H9 (cell line): ENCODE data around the gene C1orf21. TPM values are rescaled to one million over a fixed set of nuclear protein-coding genes. Genes with fewer than 3 reads are reported as not detected.

Experiments used
- DNase-seq: peaks from one replicate; pipeline ENCODE4 v3.0.0-alpha.2; 2017
- H2AFZ ChIP-seq: one replicate; pipeline ENCODE4 v1.6.1; 2013; ENCODE audit warnings: mild to moderate bottlenecking, low read length, control low read depth, moderate library complexity
- H2AK5ac ChIP-seq: 2 replicates; pipeline ENCODE4 v1.6.1; 2013; ENCODE audit warnings: low read length, control low read depth, mixed read lengths; ENCODE audit not compliant: insufficient read length
- H2BK120ac ChIP-seq: one replicate; pipeline ENCODE4 v1.6.1; 2013; ENCODE audit warnings: low read depth, mild to moderate bottlenecking, low read length, control low read depth, inconsistent platforms; ENCODE audit not compliant: poor library complexity, severe bottlenecking
- H2BK12ac ChIP-seq: 2 replicates; pipeline ENCODE4 v1.6.1; 2013; ENCODE audit warnings: low read length, control low read depth, mixed read lengths, low read depth; ENCODE audit not compliant: insufficient read length
- H2BK15ac ChIP-seq: 2 replicates; pipeline ENCODE4 v1.6.1; 2013; ENCODE audit warnings: low read depth, low read length, control low read depth
- H2BK20ac ChIP-seq: one replicate; pipeline ENCODE4 v1.6.1; 2013; ENCODE audit warnings: low read depth, mild to moderate bottlenecking, low read length, control low read depth, inconsistent platforms; ENCODE audit not compliant: poor library complexity, severe bottlenecking
- H2BK5ac ChIP-seq: 2 replicates; pipeline ENCODE4 v1.6.1; 2013; ENCODE audit warnings: low read length, control low read depth, mixed read lengths; ENCODE audit not compliant: insufficient read length
- H3K14ac ChIP-seq: 2 replicates; pipeline ENCODE4 v1.6.1; 2013; ENCODE audit warnings: low read length, control low read depth; ENCODE audit not compliant: insufficient read depth
- H3K18ac ChIP-seq: 2 replicates; pipeline ENCODE4 v1.6.1; 2013; ENCODE audit warnings: low read depth, mild to moderate bottlenecking, mixed read lengths, low read length, control low read depth; ENCODE audit not compliant: insufficient read length
- H3K23ac ChIP-seq: 2 replicates; pipeline ENCODE4 v1.6.1; 2013; ENCODE audit warnings: low read length, control low read depth, mixed read lengths, low read depth; ENCODE audit not compliant: insufficient read length
- H3K23me2 ChIP-seq: 2 replicates; pipeline ENCODE4 v1.6.1; 2013; ENCODE audit warnings: low read depth, mild to moderate bottlenecking, mixed read lengths, low read length, control low read depth; ENCODE audit not compliant: insufficient read length, poor library complexity, severe bottlenecking
- H3K27ac ChIP-seq: 2 replicates; pipeline ENCODE4 v1.5.1; 2013; ENCODE audit warnings: low read length, control low read depth, mixed read lengths, low read depth; ENCODE audit not compliant: insufficient read length
- H3K27me3 ChIP-seq: 2 replicates; pipeline ENCODE4 v1.6.1; 2013; ENCODE audit warnings: low read length, control low read depth, inconsistent platforms; ENCODE audit not compliant: insufficient read depth
- H3K4ac ChIP-seq: 2 replicates; pipeline ENCODE4 v1.6.1; 2013; ENCODE audit warnings: low read depth, mild to moderate bottlenecking, control low read depth, inconsistent platforms, low read length, moderate library complexity
- H3K4me1 ChIP-seq: 2 replicates; pipeline ENCODE4 v1.6.1; 2013; ENCODE audit warnings: low read length, control low read depth, inconsistent platforms; ENCODE audit not compliant: insufficient read depth
- H3K4me2 ChIP-seq: 2 replicates; pipeline ENCODE4 v1.6.1; 2013; ENCODE audit warnings: low read length, control low read depth, mixed read lengths; ENCODE audit not compliant: insufficient read length, insufficient read depth
- H3K56ac ChIP-seq: 2 replicates; pipeline ENCODE4 v1.6.1; 2013; ENCODE audit warnings: low read depth, mild to moderate bottlenecking, mixed read lengths, low read length, control low read depth; ENCODE audit not compliant: insufficient read length
- H3K79me1 ChIP-seq: 2 replicates; pipeline ENCODE4 v1.6.1; 2013; ENCODE audit warnings: low read depth, mild to moderate bottlenecking, moderate library complexity, low read length, control low read depth, inconsistent platforms; ENCODE audit not compliant: insufficient read depth, poor library complexity, severe bottlenecking
- H3K79me2 ChIP-seq: 2 replicates; pipeline ENCODE4 v1.6.1; 2013; ENCODE audit warnings: low read length, control low read depth, inconsistent platforms; ENCODE audit not compliant: insufficient read depth
- H3K9ac ChIP-seq: 2 replicates; pipeline ENCODE4 v1.6.1; 2013; ENCODE audit warnings: low read length, control low read depth, mixed read lengths; ENCODE audit not compliant: insufficient read length; ENCODE audit errors: extremely low read depth
- H3K9me3 ChIP-seq: one replicate; pipeline ENCODE4 v1.6.1; 2013; ENCODE audit warnings: low read depth, low read length, inconsistent platforms; ENCODE audit not compliant: control insufficient read depth
- H3T11ph ChIP-seq: one replicate; pipeline ENCODE4 v1.6.1; 2013; ENCODE audit warnings: mild to moderate bottlenecking, low read length, control low read depth, inconsistent platforms
- H4K20me1 ChIP-seq: one replicate; pipeline ENCODE4 v1.6.1; 2013; ENCODE audit not compliant: control insufficient read depth, insufficient read length, insufficient read depth
- H4K5ac ChIP-seq: 2 replicates; pipeline ENCODE4 v1.6.1; 2013; ENCODE audit warnings: low read depth, mild to moderate bottlenecking, mixed read lengths, low read length, control low read depth; ENCODE audit not compliant: insufficient read length
- H4K8ac ChIP-seq: replicated peaks from 2 replicates; pipeline ENCODE4 v1.6.1; 2013; ENCODE audit warnings: low read length, control low read depth, mixed read lengths, low read depth; ENCODE audit not compliant: insufficient read length
- H4K91ac ChIP-seq: 2 replicates; pipeline ENCODE4 v1.6.1; 2013; ENCODE audit warnings: low read depth, mild to moderate bottlenecking, moderate library complexity, mixed read lengths, low read length, control low read depth; ENCODE audit not compliant: insufficient read length
- H3K27ac Mint-ChIP-seq, 3 experiments: 2 replicates in 2 of 3; 3 replicates in 1 of 3; pipeline ENCODE4 v1.8.0; 2020 to 2021; ENCODE audit warnings: mixed read lengths in 3 of 3, mild to moderate bottlenecking in 1 of 3, moderate library complexity in 1 of 3
- H3K27me3 Mint-ChIP-seq: 2 replicates; pipeline ENCODE4 v1.8.0; 2021; ENCODE audit warnings: low read depth, mild to moderate bottlenecking, moderate library complexity, mixed read lengths
- H3K36me3 Mint-ChIP-seq, 3 experiments: 2 replicates in 2 of 3; 3 replicates in 1 of 3; pipeline ENCODE4 v1.8.0; 2020 to 2021; ENCODE audit warnings: low read depth in 3 of 3, mixed read lengths in 3 of 3; ENCODE audit not compliant: insufficient read depth in 1 of 3
- H3K4me1 Mint-ChIP-seq, 2 experiments: 2 replicates each; pipeline ENCODE4 v1.8.0; 2020; ENCODE audit warnings: mixed read lengths in 2 of 2
- H3K4me3 Mint-ChIP-seq, 2 experiments: 2 replicates in 1 of 2; 3 replicates in 1 of 2; pipeline ENCODE4 v1.8.0; 2020 to 2021; ENCODE audit warnings: mild to moderate bottlenecking in 2 of 2, mixed read lengths in 2 of 2, moderate library complexity in 1 of 2
- H3K9me3 Mint-ChIP-seq, 2 experiments: 2 replicates in 1 of 2; 3 replicates in 1 of 2; pipeline ENCODE4 v1.8.0; 2020; ENCODE audit warnings: mild to moderate bottlenecking in 2 of 2, mixed read lengths in 2 of 2, moderate library complexity in 1 of 2
- whole genome bisulfite sequencing: extraction: QIAGEN DNeasy Blood & Tissue Kit; methylation state at CpG from one replicate; pipeline ENCODE4 v1.1.7; 2013; ENCODE audit warnings: missing lambda C conversion rate, low lambda C conversion rate, mixed read lengths; ENCODE audit not compliant: insufficient read length; ENCODE audit errors: extremely low coverage; 5-methylcytosine and 5-hydroxymethylcytosine counted together
- total RNA-seq: library from RNA; stranded (reverse); gene quantifications from 2 replicates; pipeline ENCODE4 v1.2.1, GENCODE V29; 2021
- TF ChIP-seq, protein P1 (sequence below): fragments of 200-600 bp; sonication (generic); conservative IDR thresholded peaks from 3 replicates; pipeline ENCODE4 v1.8.0; 2021; ENCODE audit warnings: antibody characterized with exemption, mild to moderate bottlenecking

C1orf21 gene
- total RNA-seq, 1 experiment from 2014 or later: 36.0 TPM

- Histone ChIP-seq H3K4ac (no peak overlapping the region), H3K18ac (no peak overlapping the region), H3K9me3 (no peaks in the 10 kb centered on the region), H3K27ac (no peak overlapping the region), H2BK5ac (no peak overlapping the region), H4K91ac (no peak overlapping the region), H3K9ac (no peak overlapping the region), H2BK120ac (no peak overlapping the region), H3K23ac (no peak overlapping the region), H4K8ac (no peak overlapping the region), H3K4me1 (no peaks in the 10 kb centered on the region), H2AK5ac (no peak overlapping the region), H2BK20ac (no peak overlapping the region), H3K79me1 (no peaks in the 10 kb centered on the region), H3K27me3 (no peaks in the 10 kb centered on the region), H4K20me1 (no peaks in the 10 kb centered on the region), H3T11ph (no peak overlapping the region), H2AFZ (no peak overlapping the region), H2BK15ac (no peak overlapping the region), H3K4me2 (no peak overlapping the region), H3K79me2 (no peaks in the 10 kb centered on the region), H3K56ac (no peak overlapping the region), H3K23me2 (no peaks in the 10 kb centered on the region), H4K5ac (no peak overlapping the region), H3K14ac (no peak overlapping the region), H2BK12ac (no peak overlapping the region)
- Mint-ChIP-seq H3K36me3 (peaks cover 6 to 24% (median 13%) of the 10 kb centered on the region in 3 experiments), H3K27ac (no peak overlapping the region), H3K4me3 (no peak overlapping the region), H3K9me3 (peaks cover 0 to under 1% of the 10 kb centered on the region in 2 experiments; a peak in 2 of 5 replicates), H3K4me1 (peaks cover 6 to 11% of the 10 kb centered on the region in 2 experiments; a peak in 3 of 4 replicates), H3K27me3 (no peaks in the 10 kb centered on the region)
- no CpG with 5 or more reads among the region's 1 CpG for WGBS
- TF ChIP-seq, protein P1, sequence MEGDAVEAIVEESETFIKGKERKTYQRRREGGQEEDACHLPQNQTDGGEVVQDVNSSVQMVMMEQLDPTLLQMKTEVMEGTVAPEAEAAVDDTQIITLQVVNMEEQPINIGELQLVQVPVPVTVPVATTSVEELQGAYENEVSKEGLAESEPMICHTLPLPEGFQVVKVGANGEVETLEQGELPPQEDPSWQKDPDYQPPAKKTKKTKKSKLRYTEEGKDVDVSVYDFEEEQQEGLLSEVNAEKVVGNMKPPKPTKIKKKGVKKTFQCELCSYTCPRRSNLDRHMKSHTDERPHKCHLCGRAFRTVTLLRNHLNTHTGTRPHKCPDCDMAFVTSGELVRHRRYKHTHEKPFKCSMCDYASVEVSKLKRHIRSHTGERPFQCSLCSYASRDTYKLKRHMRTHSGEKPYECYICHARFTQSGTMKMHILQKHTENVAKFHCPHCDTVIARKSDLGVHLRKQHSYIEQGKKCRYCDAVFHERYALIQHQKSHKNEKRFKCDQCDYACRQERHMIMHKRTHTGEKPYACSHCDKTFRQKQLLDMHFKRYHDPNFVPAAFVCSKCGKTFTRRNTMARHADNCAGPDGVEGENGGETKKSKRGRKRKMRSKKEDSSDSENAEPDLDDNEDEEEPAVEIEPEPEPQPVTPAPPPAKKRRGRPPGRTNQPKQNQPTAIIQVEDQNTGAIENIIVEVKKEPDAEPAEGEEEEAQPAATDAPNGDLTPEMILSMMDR: no peak
- DNase-seq: no peak
Observed at GRCh38 chr1:184531296-184531695, 144.5 kb downstream of the C1orf21 start.
